Endothelial cell of umbilical vein (primary cell): ENCODE data around the gene ZMYM3.
A peak's percentile ranks its signal among the peaks of the same experiment; 100 is the strongest.

Experiments
- CTCF ChIP-seq, 2 donors: IDR thresholded peaks; 1 replicate in 1 of 2; 2 replicates in 1 of 2; pipeline ENCODE4 v1.5.1; 2011; ENCODE audit warnings: low read length in 2 of 2, mild to moderate bottlenecking in 2 of 2, moderate library complexity in 2 of 2, control low read depth in 1 of 2, inconsistent platforms in 1 of 2, low read depth in 1 of 2; ENCODE audit not compliant: insufficient read depth in 1 of 2; ENCODE audit errors: extremely low read depth in 1 of 2
- EZH2 ChIP-seq: IDR thresholded peaks from 2 replicates; pipeline ENCODE4 v1.6.1; 2012; ENCODE audit warnings: borderline replicate concordance, low read depth, mild to moderate bottlenecking, moderate library complexity, low read length, inconsistent platforms; ENCODE audit not compliant: severe bottlenecking
- FOS ChIP-seq: IDR thresholded peaks from 2 replicates; pipeline ENCODE4 v1.6.1; 2011; ENCODE audit warnings: mild to moderate bottlenecking, low read length, moderate library complexity, borderline replicate concordance; ENCODE audit not compliant: insufficient read depth
- GATA2 ChIP-seq: IDR thresholded peaks from 2 replicates; pipeline ENCODE4 v1.7.0; 2011; ENCODE audit warnings: low read depth, mild to moderate bottlenecking, moderate library complexity, mixed read lengths, low read length; ENCODE audit not compliant: insufficient read length, insufficient read depth
- JUN ChIP-seq: IDR thresholded peaks from 2 replicates; pipeline ENCODE4 v1.6.1; 2011; ENCODE audit warnings: borderline replicate concordance, low read depth; ENCODE audit not compliant: insufficient read length, insufficient read depth
- MAX ChIP-seq: IDR thresholded peaks from 2 replicates; pipeline ENCODE4 v1.6.1; 2011; ENCODE audit not compliant: insufficient read depth, insufficient read length
- MYC ChIP-seq: IDR thresholded peaks from one replicate; pipeline ENCODE4 v1.6.1; 2011; ENCODE audit warnings: mild to moderate bottlenecking, low read depth, low read length
- POLR2A ChIP-seq: IDR thresholded peaks from 2 replicates; pipeline ENCODE4 v1.6.1; 2012; ENCODE audit warnings: low read depth, mild to moderate bottlenecking, control low read depth, low read length
- POLR2AphosphoS5 ChIP-seq: IDR thresholded peaks from 2 replicates; pipeline ENCODE4 v1.6.1; 2012; ENCODE audit warnings: low read depth, mild to moderate bottlenecking, control low read depth, low read length, moderate library complexity; ENCODE audit not compliant: insufficient read depth

GRCh38 chrX:71302461-71303213, 48.7 kb upstream of the ZMYM3 start:
- TF ChIP-seq CTCF (IDR thresholded peaks at IDR 0.05; ENCODE audit: extremely low read depth in 1 of 2, insufficient read depth in 1 of 2, low read depth in 1 of 2, low read length in 2 of 2) (no peak), POLR2A (no peak), MAX (no peak), POLR2AphosphoS5 (peak; percentile 36), EZH2 (no peak), FOS (peak; percentile 41), MYC (no peak), JUN (peak; percentile 38), GATA2 (peak; percentile 24)
